Liver (tissue), 3 donors: ENCODE measurements around the gene UBR4.
A peak's percentile ranks its signal among the peaks of the same experiment; 100 is the strongest.

Experiments
- CTCF ChIP-seq: fragments of 150-350 bp; IDR thresholded peaks from 2 replicates; pipeline ENCODE4 v1.5.1; 2017; ENCODE audit warnings: improper control_type of control experiment, low read depth, low read length; ENCODE audit not compliant: missing input control
- FOXA1 ChIP-seq: IDR thresholded peaks from 2 replicates; pipeline ENCODE4 v1.6.1; 2016; ENCODE audit warnings: antibody characterized with exemption
- GABPA ChIP-seq, 2 donors: IDR thresholded peaks in 1 of 2; conservative IDR thresholded peaks in 1 of 2; 2 replicates each; pipeline ENCODE4 v1.6.1; 2016; ENCODE audit warnings: antibody characterized with exemption in 2 of 2, mild to moderate bottlenecking in 1 of 2, moderate library complexity in 1 of 2
- MAX ChIP-seq: IDR thresholded peaks from 2 replicates; pipeline ENCODE4 v1.6.1; 2016; ENCODE audit warnings: antibody characterized with exemption
- NR2F2 ChIP-seq: IDR thresholded peaks from 2 replicates; pipeline ENCODE4 v1.6.1; 2016; ENCODE audit warnings: antibody characterized with exemption
- REST ChIP-seq: IDR thresholded peaks from 2 replicates; pipeline ENCODE4 v1.6.1; 2016; ENCODE audit warnings: antibody characterized with exemption, mild to moderate bottlenecking
- SP1 ChIP-seq: IDR thresholded peaks from 2 replicates; pipeline ENCODE4 v1.6.1; 2018; ENCODE audit warnings: antibody characterized with exemption, mild to moderate bottlenecking
- TAF1 ChIP-seq: conservative IDR thresholded peaks from 2 replicates; pipeline ENCODE4 v1.6.1; 2016; ENCODE audit warnings: antibody characterized with exemption, mild to moderate bottlenecking
- donor health status: healthy.
- donor health status: healthy.

- TF ChIP-seq REST (no peak), TAF1 (no peak), CTCF (no peak), NR2F2 (no peak), MAX (peak; percentile 18), GABPA (IDR thresholded peaks at IDR 0.05 in 1 of 2, conservative IDR thresholded peaks at IDR 0.05 in 1 of 2) (no peak), SP1 (peak; percentile 6), FOXA1 (no peak)
These were observed 135.0 kb downstream of the UBR4 start for GRCh38 chr1:19074902-19075721.
